ENCODE results near the gene PPIL4.

PPIL4 gene

DNA sequence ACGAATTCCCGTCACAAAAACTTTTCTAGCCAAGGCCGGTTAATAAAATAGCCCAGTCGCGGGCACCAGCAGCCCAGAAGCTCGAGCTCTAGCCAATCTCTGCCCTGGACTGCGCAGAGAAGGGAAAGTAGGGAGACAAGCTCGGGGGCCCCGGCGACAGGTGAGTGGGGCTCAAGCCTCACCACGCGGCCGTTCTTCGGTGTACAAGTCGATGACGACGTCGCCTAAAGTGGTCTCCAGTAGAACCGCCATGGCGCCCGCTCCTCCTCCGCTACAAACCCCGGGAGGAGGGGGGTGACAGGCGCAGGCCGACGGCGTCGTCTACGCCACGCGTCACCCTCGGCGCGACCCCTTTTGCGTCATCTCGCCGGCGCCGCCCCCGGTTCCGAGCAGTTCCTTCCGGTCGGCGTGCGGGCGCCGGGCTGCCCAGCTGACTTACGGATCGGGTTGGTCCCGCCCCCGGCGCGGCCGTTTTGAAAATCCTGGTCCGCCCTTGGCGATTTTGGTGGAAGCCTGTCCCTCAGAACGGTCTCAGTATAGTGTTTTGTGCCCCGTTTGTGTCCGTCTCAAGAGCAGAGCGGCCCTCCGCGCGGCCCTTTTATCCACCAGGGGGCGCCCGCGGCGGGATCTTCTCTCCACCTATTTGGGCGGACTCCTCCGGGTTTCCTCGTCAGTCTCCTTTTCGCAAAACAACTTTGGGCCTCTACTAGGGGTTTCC lies at the start of gene PPIL4:
TSS of gene PPIL4 (minus strand) at position 290 of the 718 bp plus-strand sequence. CDS start at position 252, 38 bp downstream.
- no peak for DNase-seq

GRCh38 chr6:149593408-149593807 lies 47.6 kb upstream of the PPIL4 start:
- no peak for DNase-seq

DNA sequence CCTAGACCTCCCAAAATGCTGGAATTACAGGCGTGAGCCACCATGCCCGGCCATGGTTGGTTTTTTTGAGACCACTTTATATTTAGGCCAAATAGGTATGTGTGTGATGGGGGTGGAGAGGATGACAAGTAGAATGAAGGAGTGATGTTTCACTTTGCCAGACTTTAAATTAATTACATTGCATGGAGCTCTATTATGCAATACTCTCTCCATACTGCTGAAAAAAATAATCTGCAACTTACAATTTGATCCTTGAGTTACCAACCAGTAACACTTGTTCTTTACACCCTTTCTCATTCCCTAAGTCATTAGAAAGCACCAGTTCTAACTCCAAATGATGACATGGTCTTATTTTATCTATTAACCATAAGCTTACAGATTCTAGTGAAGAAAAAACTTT lies 47.1 kb upstream of the PPIL4 start:
- no peak for DNase-seq

DNA sequence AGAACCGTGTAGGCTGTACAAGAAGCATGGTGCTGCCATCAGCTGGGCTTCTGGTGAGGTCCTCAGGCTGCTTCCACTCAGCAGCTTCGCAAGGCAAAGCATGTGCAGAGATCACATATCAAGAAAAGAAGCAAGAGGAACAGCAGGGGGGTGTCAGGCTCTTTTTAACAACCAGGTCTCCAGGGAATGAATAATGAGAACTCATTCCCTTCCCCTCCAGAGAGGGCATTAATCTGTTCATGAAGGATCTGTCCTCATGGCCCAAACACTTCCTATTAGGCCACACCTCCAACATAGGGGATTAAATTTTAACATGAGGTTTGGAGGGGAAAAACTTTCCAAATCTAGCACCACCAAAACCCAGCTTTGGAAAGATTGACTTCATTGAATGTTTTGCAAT lies 40.3 kb upstream of the PPIL4 start:
- DNase-seq: no peak

GRCh38 chr6:149581349-149581748 lies 35.5 kb upstream of the PPIL4 start:
- DNase-seq: no peak

DNA sequence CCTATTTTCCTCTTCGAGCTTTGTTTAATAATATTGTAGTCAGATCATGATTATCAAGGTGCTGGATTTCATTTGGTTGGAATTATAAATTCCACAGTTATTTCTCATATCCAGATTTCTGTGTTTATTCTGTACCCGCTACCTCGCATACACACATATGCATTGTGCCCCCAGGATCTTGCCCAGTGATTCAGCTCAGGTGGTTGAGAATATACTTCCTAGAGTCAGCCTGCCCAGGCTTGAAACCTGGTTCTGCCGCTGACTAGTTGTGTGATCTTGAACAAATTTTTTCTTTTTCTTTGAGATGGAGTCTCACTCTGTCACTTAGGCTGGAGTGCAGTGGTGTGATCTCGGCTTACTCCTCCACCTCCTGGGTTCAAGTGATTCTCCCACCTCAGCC lies 35.0 kb upstream of the PPIL4 start:
- no peak for DNase-seq

- no peak for DNase-seq
Observed at GRCh38 chr6:149567945-149568585, 22.2 kb upstream of the PPIL4 start.

- DNase-seq: no peak
Observed at GRCh38 chr6:149567194-149567586, 21.3 kb upstream of the PPIL4 start.

DNA sequence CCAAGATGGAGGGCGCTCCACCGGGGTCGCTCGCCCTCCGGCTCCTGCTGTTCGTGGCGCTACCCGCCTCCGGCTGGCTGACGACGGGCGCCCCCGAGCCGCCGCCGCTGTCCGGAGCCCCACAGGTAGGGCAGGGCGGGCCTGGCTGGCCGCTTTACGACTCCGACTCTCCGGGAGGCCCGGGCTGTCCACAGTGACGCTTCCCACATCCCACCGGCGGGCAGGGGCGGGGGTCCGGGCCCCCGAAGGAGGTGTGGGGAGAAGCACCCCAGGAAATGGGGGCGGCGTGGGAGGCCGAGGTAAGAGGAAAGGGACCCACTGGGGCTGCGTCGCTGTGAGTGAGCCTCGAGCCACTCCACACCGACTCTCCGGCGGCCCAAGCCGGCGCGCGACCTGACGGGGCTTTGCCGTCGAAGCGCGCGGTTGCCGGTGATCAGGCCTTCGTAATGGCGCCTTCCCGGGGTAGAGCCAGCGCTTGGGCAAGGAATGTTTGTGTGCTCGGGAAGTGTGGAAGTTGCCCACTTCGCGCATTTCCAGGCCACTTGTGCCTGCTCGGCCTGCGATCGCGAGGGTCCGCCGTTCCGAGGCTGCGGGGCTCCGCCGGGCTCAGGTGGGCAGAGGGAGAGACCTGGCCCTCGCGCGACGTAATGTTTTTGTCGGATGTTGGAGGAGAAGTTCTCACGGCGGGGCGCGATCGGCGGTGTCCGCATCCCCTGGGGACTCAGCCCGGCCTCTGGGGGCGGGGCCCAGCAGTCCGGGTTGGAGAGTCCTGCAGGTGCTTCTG lies 20.8 kb upstream of the PPIL4 start:
- DNase-seq: no peak

DNA sequence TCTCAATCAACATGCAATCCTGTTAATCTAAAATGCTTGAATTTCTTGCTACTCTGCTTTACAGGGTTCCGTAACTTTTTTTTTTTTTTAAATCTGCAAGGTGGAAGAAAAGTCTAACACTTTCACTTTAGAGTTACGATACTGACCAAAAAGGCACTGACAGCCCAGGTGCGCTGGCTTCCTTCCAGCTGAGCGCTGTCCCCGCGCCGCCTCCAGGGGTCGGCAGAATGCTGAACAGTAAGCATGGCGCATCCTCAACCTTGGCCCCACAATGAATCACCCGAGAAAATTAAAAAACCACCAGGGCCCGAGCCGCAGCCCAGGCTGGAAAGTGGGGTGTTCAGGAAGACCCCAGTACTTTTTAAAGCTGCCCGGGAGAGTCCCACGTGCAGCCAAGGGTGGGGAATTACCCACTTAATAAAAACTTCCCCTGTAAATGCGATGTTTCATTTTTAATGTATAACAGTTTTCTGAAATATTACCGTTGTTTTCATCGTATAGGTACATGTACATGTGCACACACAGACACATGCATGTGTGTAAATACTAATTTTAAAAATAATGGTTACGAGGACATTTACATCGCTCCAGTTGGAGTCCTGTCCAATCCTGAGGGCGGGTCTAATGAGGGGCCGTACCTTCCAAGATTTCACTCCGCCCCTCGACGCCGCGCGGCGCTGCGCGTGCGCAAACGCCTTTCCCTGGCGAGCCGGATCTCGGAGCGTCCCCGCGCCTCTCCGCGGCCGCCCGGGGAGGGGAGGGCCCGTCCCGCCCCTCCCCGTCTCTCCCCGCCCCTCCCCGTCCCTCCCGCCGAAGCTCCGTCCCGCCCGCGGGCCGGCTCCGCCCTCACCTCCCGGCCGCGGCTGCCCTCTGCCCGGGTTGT lies 19.9 kb upstream of the PPIL4 start, which contains the start of gene GINM1:
TSS of gene GINM1 (plus strand) at position 849 of the 883 bp plus-strand sequence. CDS start 40 bp downstream, outside the sequence.
- no peak for DNase-seq

- DNase-seq: no peak
Observed at GRCh38 chr6:149563928-149564325, 18.1 kb upstream of the PPIL4 start.

DNA sequence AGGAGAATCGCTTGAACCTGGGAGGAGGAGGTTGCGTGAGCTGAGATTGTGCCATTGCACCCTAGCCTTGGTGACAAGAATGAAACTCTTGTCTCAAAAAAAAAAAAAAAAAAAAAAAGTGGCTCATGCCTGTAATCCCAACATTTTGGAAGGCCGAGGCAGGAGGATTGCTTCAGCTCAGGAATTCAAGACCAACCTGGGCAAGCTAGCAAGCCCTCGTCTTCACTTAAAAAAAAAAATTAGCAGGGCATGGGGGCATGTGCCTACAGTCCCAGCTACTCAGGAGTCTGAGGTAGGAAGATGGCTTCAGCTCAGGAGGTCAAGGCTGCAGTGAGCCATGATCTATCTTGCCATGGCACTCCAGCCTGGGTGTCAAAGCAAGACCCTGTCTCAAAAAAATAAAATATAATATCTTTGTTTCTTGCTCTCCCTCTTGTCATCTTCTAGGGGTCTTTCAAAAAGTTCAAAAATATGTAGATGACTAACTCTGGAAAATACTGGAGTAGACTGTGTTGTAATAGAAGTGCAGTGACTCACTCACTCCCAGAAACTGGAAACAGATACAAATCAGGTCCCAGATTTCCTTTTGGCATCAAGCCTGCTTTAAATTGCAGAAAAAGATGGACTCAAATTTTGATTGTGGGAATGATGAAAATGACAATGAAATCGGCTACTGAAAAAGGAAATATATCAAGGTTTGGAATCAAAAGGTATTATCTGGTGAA lies 17.5 kb upstream of the PPIL4 start:
- no peak for DNase-seq

- no peak for DNase-seq
Observed at GRCh38 chr6:149560736-149561135, 14.9 kb upstream of the PPIL4 start.

GRCh38 chr6:149559389-149559788 lies 13.5 kb upstream of the PPIL4 start:
- no peak for DNase-seq

DNA sequence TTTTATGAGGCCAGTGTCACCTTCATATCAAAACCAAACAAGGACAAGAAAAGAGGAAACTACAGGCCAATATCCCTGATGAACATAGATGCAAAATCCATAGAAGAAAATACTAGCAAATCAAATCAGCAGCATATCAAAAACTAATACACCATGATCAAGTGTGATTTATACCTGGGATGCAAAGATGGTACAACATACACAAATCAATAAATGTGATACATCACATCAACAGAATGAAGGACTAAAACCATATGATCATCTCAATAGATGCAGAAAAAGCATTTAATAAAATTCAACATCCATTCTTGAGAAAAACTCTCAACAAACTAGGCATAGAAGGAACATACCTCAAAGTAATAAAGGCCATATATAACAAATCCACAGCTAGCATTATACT lies 12.2 kb upstream of the PPIL4 start:
- DNase-seq: no peak

- no peak for DNase-seq
Observed at GRCh38 chr6:149551920-149552319, 6.1 kb upstream of the PPIL4 start.

DNA sequence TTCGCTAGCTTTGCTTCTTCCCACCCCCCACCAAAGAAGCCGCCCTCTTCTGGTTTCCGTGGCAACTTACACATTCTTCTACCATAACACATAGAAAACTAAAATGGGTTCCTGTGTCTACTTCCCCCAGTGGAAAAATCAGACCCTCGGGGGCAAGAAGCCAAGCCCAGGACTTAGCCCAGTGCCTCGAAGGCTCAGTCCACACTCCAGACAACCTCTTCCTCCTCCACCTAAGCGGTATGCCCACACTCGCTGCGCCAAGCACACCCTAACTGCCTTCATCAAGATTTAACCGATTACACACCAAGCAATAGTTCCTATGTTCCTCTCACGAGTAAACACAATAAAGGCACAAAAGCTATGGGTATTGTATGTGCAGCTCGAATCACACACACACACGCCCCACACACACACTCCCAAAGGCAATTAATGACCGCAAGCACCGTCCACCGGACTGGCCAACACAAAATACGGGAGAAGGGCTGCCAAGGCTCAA lies 537 bp downstream of the PPIL4 start:
- no peak for DNase-seq

- no peak for DNase-seq
Observed at GRCh38 chr6:149544646-149545257, 1.1 kb downstream of the PPIL4 start.

GRCh38 chr6:149541139-149541538 lies 4.7 kb downstream of the PPIL4 start:
- DNase-seq: no peak

DNA sequence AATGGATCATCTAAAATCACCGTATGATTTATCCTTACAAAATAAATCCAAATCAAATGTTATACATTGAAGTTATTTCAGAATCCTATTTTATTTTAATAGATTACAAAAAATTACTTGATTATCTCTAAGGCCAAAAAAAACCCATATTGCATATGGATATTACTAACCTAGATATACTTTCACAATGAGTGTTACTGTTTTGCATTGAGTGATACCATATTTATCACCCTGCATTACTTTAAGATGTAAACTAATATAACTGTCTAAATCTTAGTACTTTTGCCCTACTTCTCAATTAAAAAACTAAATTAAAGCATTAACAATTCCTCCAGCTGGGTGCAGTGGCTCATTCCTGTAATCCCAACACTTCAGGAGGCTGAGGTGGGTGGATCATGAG lies 11.1 kb downstream of the PPIL4 start:
- DNase-seq: no peak

- no peak for DNase-seq
Observed at GRCh38 chr6:149529650-149530049, 16.2 kb downstream of the PPIL4 start.
